IMR-90 (cell line): ENCODE data around the gene MCMBP. TPM values are rescaled to one million over a fixed set of nuclear protein-coding genes. Genes with fewer than 3 reads are reported as not detected.

ENCODE experiments used
- ATAC-seq: fragments of 200-7000 bp; cut with Tn5 transposase; 2 replicates; pipeline ENCODE4 v1.9.1; 2020; ENCODE audit warnings: low read depth, mild to moderate bottlenecking, moderate library complexity
- BruUV-seq: library from RNA; stranded (reverse); fragments of 400-500 nt; replicated peaks from 2 replicates; lab custom pipeline; 2021; lab: Mats Ljungman, UMichigan
- CTCF ChIA-PET: fragments of 300-600 bp; formaldehyde crosslinking; extraction: SDS; loops from one replicate; lab custom pipeline; 2021; ENCODE audit warnings: antibody characterized with exemption; lab: Yijun Ruan, JAX
- POLR2A ChIA-PET: fragments of 300-600 bp; sonication (Branson Sonifier 250); formaldehyde crosslinking; loops from one replicate; lab custom pipeline; 2022; ENCODE audit warnings: antibody characterized with exemption; ENCODE audit not compliant: unreplicated experiment; lab: Charles Lee
- DNase-seq: peaks from one replicate; pipeline ENCODE4 v3.0.0; 2013
- H2AFZ ChIP-seq: replicated peaks from 2 replicates; pipeline ENCODE3; 2013; ENCODE audit warnings: low read length, mild to moderate bottlenecking; ENCODE audit not compliant: poor library complexity
- H2AK5ac ChIP-seq: 2 replicates; pipeline ENCODE4 v1.6.1; 2013; ENCODE audit warnings: low read depth, low read length, inconsistent platforms
- H2AK9ac ChIP-seq: replicated peaks from 2 replicates; pipeline ENCODE3; 2013; ENCODE audit warnings: mild to moderate bottlenecking, low read depth, low read length, moderate library complexity; ENCODE audit not compliant: poor library complexity
- H2BK120ac ChIP-seq: 2 replicates; pipeline ENCODE4 v1.6.1; 2013; ENCODE audit warnings: low read depth, low read length, inconsistent platforms
- H2BK15ac ChIP-seq: 3 replicates; pipeline ENCODE4 v1.6.1; 2013; ENCODE audit warnings: low read depth, low read length, inconsistent platforms
- H2BK20ac ChIP-seq: 2 replicates; pipeline ENCODE4 v1.6.1; 2013; ENCODE audit warnings: low read depth, mild to moderate bottlenecking, inconsistent platforms, low read length, moderate library complexity
- H2BK5ac ChIP-seq: 2 replicates; pipeline ENCODE4 v1.6.1; 2013; ENCODE audit warnings: mild to moderate bottlenecking, low read depth, low read length, inconsistent platforms; ENCODE audit not compliant: poor library complexity, severe bottlenecking
- H3K14ac ChIP-seq: replicated peaks from 2 replicates; pipeline ENCODE4 v1.6.1; 2013; ENCODE audit warnings: low read depth, low read length, inconsistent platforms
- H3K18ac ChIP-seq: 2 replicates; pipeline ENCODE4 v1.6.1; 2013; ENCODE audit warnings: low read depth, low read length, control low read depth
- H3K23ac ChIP-seq: 2 replicates; pipeline ENCODE4 v1.6.1; 2013; ENCODE audit warnings: low read depth, low read length, inconsistent platforms
- H3K27ac ChIP-seq: 2 replicates; pipeline ENCODE4 v1.5.1; 2013; ENCODE audit warnings: mild to moderate bottlenecking, control low read depth, low read length; ENCODE audit not compliant: insufficient read depth
- H3K27me3 ChIP-seq: 2 replicates; pipeline ENCODE4 v1.6.1; 2013; ENCODE audit warnings: low read length; ENCODE audit not compliant: control insufficient read depth, insufficient read depth
- H3K36me3 ChIP-seq: 2 replicates; pipeline ENCODE4 v1.6.1; 2013; ENCODE audit warnings: low read length, mixed read lengths; ENCODE audit not compliant: control insufficient read depth, insufficient read depth
- H3K4ac ChIP-seq: 2 replicates; pipeline ENCODE4 v1.6.1; 2013; ENCODE audit warnings: low read depth, low read length, inconsistent platforms
- H3K4me1 ChIP-seq: 2 replicates; pipeline ENCODE4 v1.6.1; 2013; ENCODE audit warnings: low read length, mixed read lengths; ENCODE audit not compliant: control insufficient read depth, insufficient read depth
- H3K4me2 ChIP-seq: 2 replicates; pipeline ENCODE4 v1.6.1; 2013; ENCODE audit warnings: low read depth, mild to moderate bottlenecking, control low read depth, low read length, moderate library complexity
- H3K4me3 ChIP-seq: 2 replicates; pipeline ENCODE4 v1.5.1; 2013; ENCODE audit warnings: low read depth, mild to moderate bottlenecking, control low read depth, low read length, moderate library complexity; ENCODE audit not compliant: insufficient read depth
- H3K56ac ChIP-seq: 2 replicates; pipeline ENCODE4 v1.6.1; 2013; ENCODE audit warnings: low read length, inconsistent platforms; ENCODE audit not compliant: insufficient read depth; ENCODE audit errors: extremely low read depth
- H3K79me1 ChIP-seq, 2 experiments: 2 replicates each; pipeline ENCODE4 v1.6.1; 2013; ENCODE audit warnings: low read length in 2 of 2, inconsistent platforms in 1 of 2, low read depth in 1 of 2
- H3K9ac ChIP-seq: 2 replicates; pipeline ENCODE4 v1.6.1; 2013; ENCODE audit warnings: low read depth, low read length, control low read depth
- H3K9me1 ChIP-seq: 2 replicates; pipeline ENCODE4 v1.6.1; 2013; ENCODE audit warnings: low read length, inconsistent platforms; ENCODE audit not compliant: insufficient read depth
- H3K9me3 ChIP-seq: 2 replicates; pipeline ENCODE4 v1.6.1; 2013; ENCODE audit warnings: low read length; ENCODE audit not compliant: control insufficient read depth, insufficient read depth
- H4K20me1 ChIP-seq: 2 replicates; pipeline ENCODE4 v1.6.1; 2013; ENCODE audit warnings: low read length, inconsistent platforms; ENCODE audit not compliant: insufficient read depth
- H4K5ac ChIP-seq: 2 replicates; pipeline ENCODE4 v1.6.1; 2013; ENCODE audit warnings: mild to moderate bottlenecking, low read depth, low read length, control low read depth
- H4K8ac ChIP-seq, 2 experiments: 2 replicates each; pipeline ENCODE4 v1.6.1; 2013; ENCODE audit warnings: low read depth in 2 of 2, low read length in 2 of 2, control low read depth in 1 of 2, inconsistent platforms in 1 of 2
- H4K91ac ChIP-seq: 2 replicates; pipeline ENCODE4 v1.6.1; 2013; ENCODE audit warnings: low read depth, low read length, inconsistent platforms; ENCODE audit not compliant: insufficient read depth
- BHLHE40 ChIP-seq: fragments of 150-350 bp; IDR thresholded peaks from 2 replicates; pipeline ENCODE4 v1.6.1; 2016; ENCODE audit warnings: mild to moderate bottlenecking, low read depth, low read length
- CEBPB ChIP-seq: IDR thresholded peaks from 2 replicates; pipeline ENCODE4 v1.6.1; 2012; ENCODE audit warnings: low read depth, low read length, improper control_type of control experiment
- CHD1 ChIP-seq: IDR thresholded peaks from 2 replicates; pipeline ENCODE4 v1.6.1; 2012; ENCODE audit warnings: low read depth, low read length, improper control_type of control experiment
- FOS ChIP-seq: fragments of 150-350 bp; IDR thresholded peaks from 2 replicates; pipeline ENCODE4 v1.6.1; 2016; ENCODE audit warnings: low read depth, low read length
- MAFK ChIP-seq: IDR thresholded peaks from 2 replicates; pipeline ENCODE4 v1.6.1; 2012; ENCODE audit warnings: low read depth, low read length, improper control_type of control experiment
- MAZ ChIP-seq: IDR thresholded peaks from 2 replicates; pipeline ENCODE4 v1.6.1; 2012; ENCODE audit warnings: low read depth, mild to moderate bottlenecking, low read length, improper control_type of control experiment, moderate library complexity, borderline replicate concordance
- MXI1 ChIP-seq: IDR thresholded peaks from 2 replicates; pipeline ENCODE4 v1.6.1; 2012; ENCODE audit warnings: low read depth, mild to moderate bottlenecking, low read length, moderate library complexity, borderline replicate concordance
- NFE2L2 ChIP-seq: fragments of 150-350 bp; IDR thresholded peaks from 2 replicates; pipeline ENCODE4 v1.6.1; 2016; ENCODE audit warnings: low read depth, mild to moderate bottlenecking, low read length
- POLR2A ChIP-seq: IDR thresholded peaks from 2 replicates; pipeline ENCODE4 v1.6.1; 2012; ENCODE audit warnings: mild to moderate bottlenecking, low read depth, low read length
- RAD21 ChIP-seq: IDR thresholded peaks from 2 replicates; pipeline ENCODE4 v1.6.1; 2012; ENCODE audit warnings: low read length, improper control_type of control experiment
- RCOR1 ChIP-seq: IDR thresholded peaks from 2 replicates; pipeline ENCODE4 v1.6.1; 2012; ENCODE audit warnings: mild to moderate bottlenecking, low read length, improper control_type of control experiment; ENCODE audit not compliant: insufficient replicate concordance
- RFX5 ChIP-seq: IDR thresholded peaks from 2 replicates; pipeline ENCODE4 v1.8.0; 2012; ENCODE audit warnings: low read depth, mild to moderate bottlenecking, low read length, moderate library complexity
- SMC3 ChIP-seq: fragments of 150-350 bp; IDR thresholded peaks from 2 replicates; pipeline ENCODE4 v1.6.1; 2016; ENCODE audit warnings: low read depth, mild to moderate bottlenecking, antibody characterized with exemption, low read length, moderate library complexity
- WGBS, 2 experiments: methylation state at CpG; one replicate each; pipeline versions ENCODE4 v1.1.5 to v1.1.7; 2013; ENCODE audit warnings: missing lambda C conversion rate in 2 of 2; ENCODE audit not compliant: insufficient read length in 1 of 2; ENCODE audit errors: extremely low coverage in 2 of 2; 5-methylcytosine and 5-hydroxymethylcytosine counted together
- dilution Hi-C: fragments of 300-500 bp; cut with HindIII; formaldehyde crosslinking; loops from one replicate; pipeline ENCODE4 v1.14.3; 2018; ENCODE audit warnings: low sequenced_read_pairs; ENCODE audit not compliant: unreplicated experiment
- in situ Hi-C: fragments of 300-500 bp; cut with MboI; formaldehyde crosslinking; loops from 3 replicates; pipeline ENCODE4 v1.14.3; 2019; ENCODE audit warnings: low sequenced_read_pairs, inconsistent platforms, mixed read lengths
- intact Hi-C: fragments of 100-400 bp; cut with micrococcal nuclease; formaldehyde crosslinking; loops from 2 replicates; pipeline ENCODE4 v1.10.0; 2022
- polyA plus RNA-seq, 3 experiments: library from polyadenylated mRNA; depleted of rRNA; stranded (reverse); fragments of >200 nt; gene quantifications; 2 replicates each; pipeline ENCODE4 v1.2.3, GENCODE V29; 2012; ENCODE audit warnings: low replicate concordance in 1 of 3
- total RNA-seq: library from RNA; depleted of rRNA; stranded (reverse); fragments of >200 nt; gene quantifications from 2 replicates; pipeline ENCODE4 v1.2.3, GENCODE V29; 2012
- TF ChIP-seq, protein P1 (sequence below): fragments of 150-350 bp; IDR thresholded peaks from 2 replicates; pipeline ENCODE4 v1.6.1; 2017; ENCODE audit warnings: mild to moderate bottlenecking, antibody characterized with exemption, low read length, low read depth
- TF ChIP-seq, protein P2 (sequence below): fragments of 150-350 bp; IDR thresholded peaks from 2 replicates; pipeline ENCODE4 v1.6.1; 2016; ENCODE audit warnings: low read depth, mild to moderate bottlenecking, low read length, moderate library complexity, borderline replicate concordance
- TF ChIP-seq, protein P3 (sequence below): conservative IDR thresholded peaks from 2 replicates; pipeline ENCODE4 v1.5.1; 2012; ENCODE audit warnings: mild to moderate bottlenecking, low read depth, low read length, improper control_type of control experiment

MCMBP gene
- total and polyA plus RNA-seq, 2 of the 4 experiments (the other 2 are of a cell fraction): 39.0 to 59.9 TPM

DNA sequence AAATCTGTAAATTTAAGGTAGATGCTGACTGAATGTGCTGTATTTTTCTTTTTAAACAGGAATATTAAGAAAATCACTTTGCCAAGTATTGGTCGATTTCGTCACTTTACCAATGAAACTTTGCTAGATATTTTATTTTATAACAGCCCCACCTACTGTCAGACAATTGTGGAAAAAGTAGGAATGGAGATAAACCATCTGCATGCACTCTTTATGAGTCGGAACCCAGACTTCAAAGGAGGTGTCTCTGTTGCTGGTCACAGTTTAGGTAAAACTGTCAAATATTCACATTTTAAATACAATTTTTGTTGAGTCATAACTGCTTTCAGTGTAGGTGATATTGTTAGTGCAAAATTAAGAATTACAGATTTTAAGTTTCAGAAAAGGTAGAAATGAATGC, 45.1 kb upstream of the MCMBP start:
- Histone ChIP-seq H4K5ac (no peak overlapping the region), H3K9ac (no peak overlapping the region), H2AFZ (no peak overlapping the region), H3K9me1 (peaks cover 3% of the 10 kb centered on the region; the same call in 1 of the 2 replicates), H2BK5ac (no peak overlapping the region), H3K4me1 (peaks cover 2% of the 10 kb centered on the region), H3K23ac (no peak overlapping the region), H3K18ac (no peak overlapping the region), H2BK15ac (no peak overlapping the region), H2BK120ac (no peak overlapping the region), H3K4me2 (no peak overlapping the region), H3K4me3 (no peak overlapping the region), H3K36me3 (peaks cover 42% of the 10 kb centered on the region), H3K14ac (no peak overlapping the region), H3K27ac (no peak overlapping the region), H3K56ac (no peak overlapping the region), H4K20me1 (no peaks in the 10 kb centered on the region), H3K4ac (no peak overlapping the region), H3K9me3 (no peaks in the 10 kb centered on the region), H4K8ac (no peak overlapping the region), H3K79me1 (peaks cover 8 to 12% of the 10 kb centered on the region in 2 experiments), H2AK9ac (no peak overlapping the region), H3K27me3 (no peaks in the 10 kb centered on the region), H2AK5ac (no peak overlapping the region), H4K91ac (no peak overlapping the region), H2BK20ac (no peak overlapping the region)
- dilution Hi-C loops (no loop called here), in situ Hi-C loops (no loop called here), intact Hi-C loops (no loop called here)
- ChIA-PET POLR2A (no interaction called here), CTCF (interaction anchor here (1.1 kb wide), 1 partner anchor 11 kb away, joined by 5 read pairs; no protein-coding TSS in a partner anchor)
- TF ChIP-seq, protein P1, sequence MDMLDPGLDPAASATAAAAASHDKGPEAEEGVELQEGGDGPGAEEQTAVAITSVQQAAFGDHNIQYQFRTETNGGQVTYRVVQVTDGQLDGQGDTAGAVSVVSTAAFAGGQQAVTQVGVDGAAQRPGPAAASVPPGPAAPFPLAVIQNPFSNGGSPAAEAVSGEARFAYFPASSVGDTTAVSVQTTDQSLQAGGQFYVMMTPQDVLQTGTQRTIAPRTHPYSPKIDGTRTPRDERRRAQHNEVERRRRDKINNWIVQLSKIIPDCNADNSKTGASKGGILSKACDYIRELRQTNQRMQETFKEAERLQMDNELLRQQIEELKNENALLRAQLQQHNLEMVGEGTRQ: no peak
- TF ChIP-seq NFE2L2: no peak
- TF ChIP-seq, protein P2, sequence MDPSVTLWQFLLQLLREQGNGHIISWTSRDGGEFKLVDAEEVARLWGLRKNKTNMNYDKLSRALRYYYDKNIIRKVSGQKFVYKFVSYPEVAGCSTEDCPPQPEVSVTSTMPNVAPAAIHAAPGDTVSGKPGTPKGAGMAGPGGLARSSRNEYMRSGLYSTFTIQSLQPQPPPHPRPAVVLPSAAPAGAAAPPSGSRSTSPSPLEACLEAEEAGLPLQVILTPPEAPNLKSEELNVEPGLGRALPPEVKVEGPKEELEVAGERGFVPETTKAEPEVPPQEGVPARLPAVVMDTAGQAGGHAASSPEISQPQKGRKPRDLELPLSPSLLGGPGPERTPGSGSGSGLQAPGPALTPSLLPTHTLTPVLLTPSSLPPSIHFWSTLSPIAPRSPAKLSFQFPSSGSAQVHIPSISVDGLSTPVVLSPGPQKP: no peak
- TF ChIP-seq SMC3: no peak
- TF ChIP-seq MXI1: no peak
- TF ChIP-seq, protein P3, sequence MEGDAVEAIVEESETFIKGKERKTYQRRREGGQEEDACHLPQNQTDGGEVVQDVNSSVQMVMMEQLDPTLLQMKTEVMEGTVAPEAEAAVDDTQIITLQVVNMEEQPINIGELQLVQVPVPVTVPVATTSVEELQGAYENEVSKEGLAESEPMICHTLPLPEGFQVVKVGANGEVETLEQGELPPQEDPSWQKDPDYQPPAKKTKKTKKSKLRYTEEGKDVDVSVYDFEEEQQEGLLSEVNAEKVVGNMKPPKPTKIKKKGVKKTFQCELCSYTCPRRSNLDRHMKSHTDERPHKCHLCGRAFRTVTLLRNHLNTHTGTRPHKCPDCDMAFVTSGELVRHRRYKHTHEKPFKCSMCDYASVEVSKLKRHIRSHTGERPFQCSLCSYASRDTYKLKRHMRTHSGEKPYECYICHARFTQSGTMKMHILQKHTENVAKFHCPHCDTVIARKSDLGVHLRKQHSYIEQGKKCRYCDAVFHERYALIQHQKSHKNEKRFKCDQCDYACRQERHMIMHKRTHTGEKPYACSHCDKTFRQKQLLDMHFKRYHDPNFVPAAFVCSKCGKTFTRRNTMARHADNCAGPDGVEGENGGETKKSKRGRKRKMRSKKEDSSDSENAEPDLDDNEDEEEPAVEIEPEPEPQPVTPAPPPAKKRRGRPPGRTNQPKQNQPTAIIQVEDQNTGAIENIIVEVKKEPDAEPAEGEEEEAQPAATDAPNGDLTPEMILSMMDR: peak; percentile 28; the same call in 1 of the 2 replicates
- no peak for TF ChIP-seq POLR2A
- peak; percentile 2; the same call in 1 of the 2 replicates for TF ChIP-seq RAD21
- TF ChIP-seq RCOR1: no peak
- no peak for TF ChIP-seq BHLHE40
- TF ChIP-seq FOS: no peak
- no peak for TF ChIP-seq CHD1
- TF ChIP-seq CEBPB: peak; percentile 39; the same call in 1 of the 2 replicates
- TF ChIP-seq MAZ: no peak
- no peak for TF ChIP-seq MAFK
- no peak for TF ChIP-seq RFX5
- ATAC-seq (0 out of 2 replicates have a peak, but pooled peaks have one; percentile 37), DNase-seq (peak; percentile 23)
- no TSS peak for BruUV-seq
- WGBS, 2 experiments: no CpG with 5 or more reads among the region's 3 CpGs
